Measurements from ENCODE around the gene SGCD. TPM values are rescaled to one million over a fixed set of nuclear protein-coding genes. Genes with fewer than 3 reads are reported as not detected.

The SGCD gene
- total RNA-seq, 1 donor from 2014 or later: 0.33 TPM

DNA sequence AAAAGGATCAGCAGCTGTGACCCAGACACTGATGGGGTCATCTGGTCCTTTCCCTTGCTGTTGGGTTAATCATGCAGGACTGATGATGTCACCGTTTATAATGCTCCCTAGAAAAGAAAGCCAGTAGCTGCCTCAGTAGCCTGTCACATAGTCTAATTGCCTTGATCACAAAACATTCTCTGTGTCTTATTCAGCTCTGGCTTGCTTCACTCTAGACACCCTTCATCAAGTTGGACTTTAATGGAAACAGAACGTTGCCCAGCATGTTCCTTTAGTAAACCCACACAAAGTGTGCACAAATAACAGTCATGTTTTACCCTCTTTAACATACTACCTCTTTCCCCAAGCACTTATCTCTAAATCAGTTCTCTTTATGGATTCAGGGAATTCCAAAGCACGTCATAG, 170.8 kb downstream of the SGCD start:
- H3K27ac Mint-ChIP-seq (ENCODE audit: unreplicated experiment): peak overlapping the region; percentile 27
- no peak overlapping the region for H3K4me3 Mint-ChIP-seq
- H3K36me3 Mint-ChIP-seq (ENCODE audit: low read depth): no peaks in the 10 kb centered on the region
- DNase-seq (ENCODE audit: low read depth, low spot score): no peak
- peaks cover 11% of the 10 kb centered on the region for H3K4me1 Mint-ChIP-seq
- TF ChIP-seq, protein P1, sequence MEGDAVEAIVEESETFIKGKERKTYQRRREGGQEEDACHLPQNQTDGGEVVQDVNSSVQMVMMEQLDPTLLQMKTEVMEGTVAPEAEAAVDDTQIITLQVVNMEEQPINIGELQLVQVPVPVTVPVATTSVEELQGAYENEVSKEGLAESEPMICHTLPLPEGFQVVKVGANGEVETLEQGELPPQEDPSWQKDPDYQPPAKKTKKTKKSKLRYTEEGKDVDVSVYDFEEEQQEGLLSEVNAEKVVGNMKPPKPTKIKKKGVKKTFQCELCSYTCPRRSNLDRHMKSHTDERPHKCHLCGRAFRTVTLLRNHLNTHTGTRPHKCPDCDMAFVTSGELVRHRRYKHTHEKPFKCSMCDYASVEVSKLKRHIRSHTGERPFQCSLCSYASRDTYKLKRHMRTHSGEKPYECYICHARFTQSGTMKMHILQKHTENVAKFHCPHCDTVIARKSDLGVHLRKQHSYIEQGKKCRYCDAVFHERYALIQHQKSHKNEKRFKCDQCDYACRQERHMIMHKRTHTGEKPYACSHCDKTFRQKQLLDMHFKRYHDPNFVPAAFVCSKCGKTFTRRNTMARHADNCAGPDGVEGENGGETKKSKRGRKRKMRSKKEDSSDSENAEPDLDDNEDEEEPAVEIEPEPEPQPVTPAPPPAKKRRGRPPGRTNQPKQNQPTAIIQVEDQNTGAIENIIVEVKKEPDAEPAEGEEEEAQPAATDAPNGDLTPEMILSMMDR (conservative IDR thresholded peaks at IDR 0.05): no peak
- no peaks in the 10 kb centered on the region for H3K27me3 Mint-ChIP-seq (ENCODE audit: low read depth)
- no peaks in the 10 kb centered on the region for H3K9me3 Mint-ChIP-seq

DNA sequence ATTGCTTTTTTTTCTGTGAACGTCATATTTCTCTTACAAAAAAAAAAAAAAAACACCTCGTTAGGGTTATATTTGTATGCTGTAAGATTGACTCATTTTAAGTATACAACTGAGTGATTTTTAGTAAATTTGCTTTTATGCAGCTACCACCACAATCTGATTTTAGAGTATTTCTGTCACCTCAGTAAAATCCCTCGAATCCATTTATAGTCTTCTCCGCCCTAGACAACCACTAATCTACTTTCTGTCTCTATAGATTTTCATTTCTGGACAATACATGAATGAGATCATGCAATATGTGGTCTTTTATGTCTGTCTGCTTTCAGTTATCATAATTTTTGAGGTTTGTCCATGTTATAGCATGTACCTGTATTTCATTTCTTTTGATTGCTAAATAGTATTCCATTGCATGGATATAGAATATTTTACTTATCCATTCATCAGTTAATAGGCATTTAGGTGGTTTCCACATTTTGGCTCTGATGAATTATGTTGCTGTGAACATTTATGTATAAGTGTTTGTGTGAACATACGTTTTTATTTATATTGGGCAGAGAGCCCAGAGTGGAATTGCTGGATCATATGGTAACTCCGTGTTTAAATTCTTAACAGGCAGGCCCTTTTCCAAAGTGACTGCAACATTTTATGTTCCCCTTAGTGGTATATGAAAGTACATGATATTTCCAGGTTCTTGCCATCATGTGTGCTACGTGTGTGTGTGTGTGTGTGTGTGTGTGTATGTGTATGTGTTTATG, 171.4 kb downstream of the SGCD start:
- Mint-ChIP-seq H3K9me3 (no peaks in the 10 kb centered on the region), H3K36me3 (ENCODE audit: low read depth) (no peaks in the 10 kb centered on the region), H3K27me3 (ENCODE audit: low read depth) (no peaks in the 10 kb centered on the region), H3K27ac (ENCODE audit: unreplicated experiment) (no peak overlapping the region), H3K4me1 (peaks cover 11% of the 10 kb centered on the region), H3K4me3 (no peak overlapping the region)
- TF ChIP-seq, protein P1 (conservative IDR thresholded peaks at IDR 0.05): no peak
- DNase-seq (ENCODE audit: low read depth, low spot score): no peak

DNA sequence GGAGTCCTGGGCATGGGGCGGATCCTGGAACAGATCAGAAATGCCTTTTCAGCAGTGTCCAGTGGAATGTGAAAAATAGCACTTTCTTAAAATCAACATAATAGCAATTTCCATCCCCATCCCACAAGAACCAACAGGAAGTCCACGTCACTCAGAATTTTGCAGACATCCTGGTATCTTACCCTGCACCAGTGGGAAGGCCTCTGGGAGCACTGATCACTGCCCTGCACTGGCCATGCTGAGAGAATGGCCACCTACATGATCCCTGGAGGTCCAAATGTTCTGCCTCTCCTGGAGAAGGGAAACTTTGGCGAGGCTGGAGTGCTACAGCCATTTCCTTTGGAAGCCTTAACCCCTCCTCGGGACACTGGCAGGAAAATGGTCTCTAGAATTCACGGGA, 173.8 kb downstream of the SGCD start:
- DNase-seq (ENCODE audit: low read depth, low spot score): no peak
- peaks cover 11% of the 10 kb centered on the region for H3K4me1 Mint-ChIP-seq
- H3K27me3 Mint-ChIP-seq (ENCODE audit: low read depth): no peaks in the 10 kb centered on the region
- TF ChIP-seq, protein P1 (conservative IDR thresholded peaks at IDR 0.05): no peak
- H3K27ac Mint-ChIP-seq (ENCODE audit: unreplicated experiment): no peak overlapping the region
- H3K36me3 Mint-ChIP-seq (ENCODE audit: low read depth): no peaks in the 10 kb centered on the region
- no peak overlapping the region for H3K4me3 Mint-ChIP-seq
- no peaks in the 10 kb centered on the region for H3K9me3 Mint-ChIP-seq

DNA sequence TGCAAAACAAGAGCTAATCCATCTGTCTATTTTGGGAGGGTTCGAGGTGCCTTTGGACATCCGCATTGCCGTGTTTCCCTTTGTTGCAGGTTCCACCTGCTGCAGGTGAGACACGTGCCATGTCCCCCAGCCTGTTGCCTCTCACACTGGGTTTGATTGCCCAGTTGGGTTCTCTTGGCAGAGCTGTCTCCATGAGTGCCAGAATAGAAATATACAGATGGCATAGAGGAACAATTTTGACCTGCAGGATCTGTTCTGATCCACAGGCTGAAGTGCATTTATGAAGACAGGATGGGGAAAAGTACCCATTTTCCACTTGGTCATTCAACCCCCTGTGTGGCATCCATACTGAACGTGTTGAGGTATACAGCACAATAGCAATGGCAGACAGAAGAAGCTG, 178.1 kb downstream of the SGCD start:
- Mint-ChIP-seq H3K27me3 (ENCODE audit: low read depth) (peaks cover 3% of the 10 kb centered on the region), H3K4me1 (no peaks in the 10 kb centered on the region), H3K9me3 (no peaks in the 10 kb centered on the region), H3K36me3 (ENCODE audit: low read depth) (no peaks in the 10 kb centered on the region), H3K27ac (ENCODE audit: unreplicated experiment) (no peak overlapping the region), H3K4me3 (no peak overlapping the region)
- TF ChIP-seq, protein P1 (conservative IDR thresholded peaks at IDR 0.05): no peak
- DNase-seq (ENCODE audit: low read depth, low spot score): no peak

DNA sequence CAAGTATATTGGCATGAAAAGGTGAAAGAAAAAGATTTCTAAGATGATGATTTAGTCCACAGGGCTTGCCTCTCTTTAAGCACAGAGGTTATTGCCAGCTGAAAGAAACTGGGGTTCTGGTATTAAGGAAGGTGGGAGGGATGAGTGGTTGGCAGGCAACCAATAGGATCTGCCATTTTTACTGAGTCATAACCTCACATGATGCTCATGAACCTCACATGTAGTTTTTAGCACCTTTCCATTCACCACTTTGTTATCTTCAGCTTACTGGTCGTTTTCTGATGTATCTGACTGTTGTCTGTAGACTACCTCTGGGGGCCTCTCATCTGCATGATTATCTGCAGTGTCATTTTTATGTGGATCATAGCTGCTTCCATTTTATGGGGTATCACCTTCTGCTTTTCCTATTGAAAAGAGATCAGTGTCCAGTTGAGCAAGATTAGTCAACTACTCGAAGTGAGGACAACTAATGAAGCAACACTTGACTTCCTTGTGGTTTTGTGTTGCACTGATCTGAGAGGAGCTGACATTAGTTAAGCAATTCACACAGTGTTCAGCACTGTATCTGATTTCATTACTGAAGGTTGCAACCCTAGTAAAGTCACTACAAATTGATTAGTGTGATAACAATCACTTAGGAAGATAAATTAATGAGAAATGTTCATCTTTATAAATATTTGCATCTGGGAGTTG, 186.3 kb downstream of the SGCD start:
- no peak for DNase-seq (ENCODE audit: low read depth, low spot score)
- TF ChIP-seq, protein P1 (conservative IDR thresholded peaks at IDR 0.05): no peak
- H3K4me1 Mint-ChIP-seq: no peaks in the 10 kb centered on the region
- H3K9me3 Mint-ChIP-seq: peaks cover 7% of the 10 kb centered on the region
- H3K27ac Mint-ChIP-seq (ENCODE audit: unreplicated experiment): no peak overlapping the region
- H3K4me3 Mint-ChIP-seq: no peak overlapping the region
- peaks cover 2% of the 10 kb centered on the region for H3K36me3 Mint-ChIP-seq (ENCODE audit: low read depth)
- peaks cover 6% of the 10 kb centered on the region for H3K27me3 Mint-ChIP-seq (ENCODE audit: low read depth)
